HT-29 (cell line): ENCODE measurements around the gene WNK2. TPM values are rescaled to one million over a fixed set of nuclear protein-coding genes. Genes with fewer than 3 reads are reported as not detected.

ENCODE experiments used
- DNase-seq: peaks from one replicate; pipeline ENCODE4 v3.0.0-alpha.2; 2015; ENCODE audit warnings: low spot score
- total RNA-seq: library from RNA; depleted of rRNA; stranded (reverse); fragments of >200 nt; shearing (Covaris generic); gene quantifications from 2 replicates; pipeline ENCODE4 v1.2.3, GENCODE V29; 2014

The WNK2 gene
- total RNA-seq, 1 experiment from 2014 or later: 28.6 TPM

DNA sequence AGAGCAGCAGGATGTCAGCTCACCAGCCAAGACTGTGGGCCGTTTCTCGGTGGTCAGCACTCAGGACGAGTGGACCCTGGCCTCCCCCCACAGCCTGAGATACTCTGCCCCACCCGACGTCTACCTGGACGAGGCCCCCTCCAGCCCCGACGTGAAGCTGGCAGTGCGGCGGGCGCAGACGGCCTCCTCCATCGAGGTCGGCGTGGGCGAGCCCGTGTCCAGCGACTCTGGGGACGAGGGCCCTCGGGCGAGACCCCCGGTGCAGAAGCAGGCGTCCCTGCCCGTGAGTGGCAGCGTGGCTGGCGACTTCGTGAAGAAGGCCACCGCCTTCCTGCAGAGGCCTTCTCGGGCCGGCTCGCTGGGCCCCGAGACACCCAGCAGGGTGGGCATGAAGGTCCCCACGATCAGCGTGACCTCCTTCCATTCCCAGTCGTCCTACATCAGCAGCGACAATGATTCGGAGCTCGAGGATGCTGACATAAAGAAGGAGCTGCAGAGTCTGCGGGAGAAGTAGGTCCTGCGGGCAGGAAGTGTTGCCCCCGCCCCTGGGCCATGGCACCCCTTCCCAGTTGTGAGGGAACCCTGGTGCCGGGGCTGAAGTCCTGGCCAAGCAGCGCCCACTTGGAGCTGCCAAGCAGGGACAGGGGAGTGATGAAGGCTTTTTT, 108.9 kb downstream of the WNK2 start:
- DNase-seq: no peak

DNA sequence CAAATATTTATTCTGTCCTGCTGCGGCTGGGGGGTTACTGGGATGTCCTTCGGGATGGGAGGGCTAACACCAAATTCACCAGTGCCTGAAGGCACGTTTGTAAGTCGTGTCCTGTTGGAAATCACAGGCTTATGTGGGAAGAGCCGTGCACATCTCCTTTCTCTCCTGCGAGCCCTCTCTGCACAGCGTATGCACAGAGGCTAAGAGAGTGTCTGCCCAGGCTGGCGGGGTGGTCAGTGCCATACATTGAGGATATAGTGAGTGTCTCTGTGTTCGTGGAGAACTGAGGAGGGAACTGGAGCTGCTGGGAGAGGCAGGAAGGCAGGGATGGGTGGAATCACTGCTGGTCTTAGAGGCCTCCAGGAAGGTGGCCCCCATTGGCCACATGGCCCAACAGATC, 110.1 kb downstream of the WNK2 start:
- DNase-seq: no peak

DNA sequence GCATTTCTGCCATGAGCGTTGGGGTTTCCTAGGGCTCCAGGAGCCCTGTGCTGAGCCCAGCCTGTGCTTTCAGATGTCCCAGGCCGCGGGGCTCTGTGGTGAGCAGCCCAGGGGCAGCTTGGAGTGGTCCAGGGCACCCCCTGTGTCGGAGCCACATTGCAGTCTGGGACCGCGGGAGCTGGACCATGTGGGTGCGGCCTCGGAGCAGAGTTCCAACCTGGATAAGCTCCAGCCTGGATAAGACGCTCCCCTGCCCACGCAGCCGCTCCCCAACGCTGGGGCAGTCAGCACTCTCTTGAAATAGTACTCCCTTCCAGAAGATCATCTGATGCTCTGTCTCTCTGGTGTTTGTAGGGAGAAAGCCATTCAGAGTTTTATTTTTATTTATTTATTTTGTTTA, 111.1 kb downstream of the WNK2 start:
- DNase-seq: peak; percentile 21

DNA sequence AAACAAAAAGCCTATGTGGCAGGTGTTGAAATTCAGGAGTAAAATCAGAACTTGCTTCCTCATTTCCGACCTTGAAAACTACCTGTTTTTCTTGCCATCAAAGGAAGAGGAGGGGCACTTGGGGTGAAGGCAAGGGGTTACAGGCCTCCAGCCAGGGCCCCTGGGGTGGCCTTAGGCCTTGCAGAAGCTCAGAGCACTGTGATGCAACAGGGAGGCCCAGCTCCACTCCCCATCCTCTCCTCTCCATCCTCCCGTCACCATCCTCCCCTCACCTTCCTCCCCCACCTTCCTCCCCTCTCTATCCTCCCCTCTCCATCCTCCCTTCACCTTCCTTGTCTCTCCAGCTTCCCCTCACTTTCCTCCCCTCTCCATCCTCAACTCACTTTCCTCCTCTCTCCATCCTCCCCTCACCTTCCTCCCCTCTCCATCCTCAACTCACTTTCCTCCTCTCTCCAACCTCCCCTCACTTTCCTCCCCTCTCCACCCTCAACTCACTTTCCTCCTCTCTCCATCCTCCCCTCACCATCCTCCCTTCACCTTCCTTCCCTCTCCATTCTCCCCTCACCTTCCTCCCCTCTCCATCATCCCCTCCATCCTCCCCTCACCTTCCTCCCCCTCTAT, 111.6 kb downstream of the WNK2 start:
- no peak for DNase-seq

DNA sequence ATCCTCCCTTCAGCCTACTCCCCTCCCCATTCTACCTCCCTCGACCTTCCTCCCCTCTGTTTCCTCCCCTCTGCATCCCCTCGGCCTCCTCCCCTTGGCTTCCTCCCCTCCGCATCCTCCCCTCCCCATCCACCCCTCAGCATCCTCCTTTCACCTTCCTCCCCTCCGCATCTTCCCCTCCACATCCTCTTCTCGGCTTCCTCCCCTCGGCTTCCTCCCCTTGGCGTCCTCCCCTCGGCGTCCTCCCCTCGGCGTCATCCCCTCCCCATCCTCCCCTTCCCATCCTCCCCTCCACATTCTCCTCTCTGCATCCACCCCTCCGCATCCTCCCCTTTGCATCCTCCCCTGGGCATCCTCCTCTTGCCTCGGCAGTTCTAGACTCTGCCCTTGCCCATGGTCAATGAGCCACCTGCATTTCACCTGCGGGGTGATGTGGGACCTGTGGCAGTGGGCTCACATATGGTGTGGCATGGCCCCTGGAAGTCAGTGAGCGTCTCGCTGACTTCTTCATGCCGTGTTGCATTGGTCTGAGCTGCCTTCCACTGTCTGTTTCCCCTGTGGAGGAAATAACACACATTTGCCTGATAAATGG, 113.0 kb downstream of the WNK2 start:
- DNase-seq: no peak

DNA sequence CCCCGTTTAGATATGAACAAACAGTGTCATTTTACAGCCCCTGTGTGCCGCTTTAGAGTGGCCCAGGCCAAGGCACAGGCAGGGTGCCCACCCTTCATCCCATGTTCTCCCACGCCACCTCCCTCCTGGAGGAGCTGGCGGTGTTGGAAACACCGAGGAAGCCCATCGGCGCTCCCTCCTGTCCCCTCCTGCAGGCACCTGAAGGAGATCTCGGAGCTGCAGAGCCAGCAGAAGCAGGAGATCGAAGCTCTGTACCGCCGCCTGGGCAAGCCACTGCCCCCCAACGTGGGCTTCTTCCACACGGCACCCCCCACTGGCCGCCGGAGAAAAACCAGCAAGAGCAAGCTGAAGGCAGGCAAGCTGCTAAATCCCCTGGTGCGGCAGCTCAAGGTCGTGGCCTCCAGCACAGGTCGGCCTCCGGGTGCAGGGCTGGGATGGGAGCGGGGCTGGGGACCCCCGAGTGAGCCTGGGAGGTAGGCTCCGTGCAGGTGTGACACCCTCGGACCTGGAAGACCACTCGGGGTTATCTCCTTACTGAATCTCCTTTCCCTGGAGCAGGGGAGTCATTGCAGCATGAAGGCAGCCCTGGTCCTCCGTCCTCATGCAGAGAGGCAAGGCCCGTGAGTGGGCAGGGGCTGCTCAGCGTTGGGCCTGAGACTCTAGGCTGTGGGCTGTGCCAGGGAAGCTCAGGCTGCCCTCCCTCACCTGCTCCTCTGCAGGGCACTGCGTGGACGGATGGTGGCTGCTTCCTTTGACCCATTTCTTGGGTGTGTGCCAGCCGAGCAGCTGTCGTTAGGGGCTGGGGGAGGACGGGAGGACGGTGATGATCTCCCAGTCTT, 113.9 kb downstream of the WNK2 start:
- no peak for DNase-seq

DNA sequence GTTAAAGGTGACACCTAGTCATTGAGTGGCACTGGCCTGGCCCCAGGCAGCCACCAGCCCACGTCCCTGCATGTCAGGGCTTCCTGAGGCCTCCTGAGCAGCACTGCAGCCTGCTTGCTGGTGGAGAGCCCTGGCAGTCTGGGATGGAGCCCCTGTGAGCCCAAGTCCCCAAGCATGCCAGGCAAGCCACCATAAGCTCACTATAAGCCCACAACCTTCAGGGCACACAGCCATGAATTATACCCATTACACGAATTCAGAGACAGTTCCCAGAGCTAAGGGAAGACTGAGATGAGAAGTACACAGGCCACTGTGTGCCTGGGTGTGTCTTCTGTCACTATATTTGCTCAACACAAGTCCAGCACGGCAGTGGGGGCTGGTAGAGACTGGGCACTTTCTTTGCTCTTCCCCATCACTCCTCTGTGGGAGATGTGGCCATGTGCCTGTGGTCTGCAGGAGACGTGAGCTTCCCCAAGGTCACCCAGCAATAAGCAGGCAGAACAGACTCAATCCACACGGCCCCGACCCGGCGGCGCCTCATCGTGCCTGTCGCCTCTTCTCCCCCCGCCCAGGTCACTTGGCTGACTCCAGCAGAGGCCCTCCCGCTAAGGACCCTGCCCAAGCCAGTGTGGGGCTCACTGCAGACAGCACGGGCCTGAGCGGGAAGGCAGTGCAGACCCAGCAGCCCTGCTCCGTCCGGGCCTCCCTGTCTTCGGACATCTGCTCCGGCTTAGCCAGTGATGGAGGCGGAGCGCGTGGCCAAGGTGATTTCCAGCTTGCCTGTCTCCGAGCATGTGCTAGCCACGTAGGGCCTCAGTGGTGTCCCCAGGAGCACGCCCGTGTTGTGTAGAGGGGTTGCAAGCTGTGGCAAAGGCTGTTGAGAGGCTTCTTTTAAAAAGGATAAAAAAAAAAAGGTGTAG, 114.8 kb downstream of the WNK2 start:
- DNase-seq: no peak

DNA sequence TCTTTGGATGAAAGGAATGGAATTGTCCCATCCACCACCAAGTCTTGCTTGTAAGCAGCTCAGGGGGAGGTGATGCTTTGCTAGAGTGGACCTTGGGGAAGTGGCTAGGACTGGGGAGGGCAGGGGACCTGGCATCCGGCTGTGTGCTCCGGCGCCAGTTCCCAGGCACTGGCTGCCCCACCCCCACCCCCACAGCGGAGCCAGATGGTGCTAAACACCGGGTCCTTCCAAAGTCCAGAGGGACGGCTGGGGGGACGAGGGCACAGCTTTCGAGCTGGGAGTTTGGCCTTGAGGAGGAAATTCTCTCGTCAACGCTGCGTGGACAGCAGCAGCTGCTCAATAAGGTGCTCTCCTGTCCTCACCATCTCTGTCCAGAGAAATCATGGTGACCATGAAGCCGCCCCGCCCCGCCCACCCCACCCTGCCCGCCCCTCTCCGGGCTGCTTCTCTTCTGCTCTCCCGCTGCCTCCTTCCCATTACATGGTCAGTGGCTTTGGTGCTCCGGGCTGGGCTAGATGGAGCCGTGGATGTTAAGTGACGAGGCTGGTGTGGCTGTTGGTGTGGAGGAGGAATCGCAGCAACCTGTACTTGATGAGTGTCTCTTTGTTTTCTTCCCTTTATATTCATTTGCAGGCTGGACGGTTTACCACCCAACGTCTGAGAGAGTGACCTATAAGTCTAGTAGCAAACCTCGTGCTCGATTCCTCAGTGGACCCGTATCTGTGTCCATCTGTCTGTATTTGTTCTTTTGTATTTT, 115.7 kb downstream of the WNK2 start:
- DNase-seq: no peak

DNA sequence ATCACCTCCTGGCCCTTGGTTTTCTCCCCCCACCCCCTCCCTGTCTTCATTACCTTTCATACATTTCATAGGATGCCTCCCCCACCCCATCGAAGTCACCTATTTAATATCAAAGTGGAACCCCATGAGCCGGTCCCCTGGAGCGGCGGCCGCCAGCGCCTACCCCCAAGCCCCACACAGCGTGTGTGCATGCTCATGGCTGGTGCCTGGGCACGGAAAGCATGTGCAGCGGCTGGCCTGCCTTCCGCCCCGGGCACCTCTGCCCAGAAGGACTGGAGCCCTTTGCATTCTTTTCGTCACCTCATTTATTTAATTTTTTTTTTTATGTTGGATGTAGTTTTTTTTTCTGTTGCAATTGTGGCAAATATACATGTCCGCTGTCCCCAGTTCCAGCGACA, 116.2 kb downstream of the WNK2 start:
- DNase-seq: no peak

DNA sequence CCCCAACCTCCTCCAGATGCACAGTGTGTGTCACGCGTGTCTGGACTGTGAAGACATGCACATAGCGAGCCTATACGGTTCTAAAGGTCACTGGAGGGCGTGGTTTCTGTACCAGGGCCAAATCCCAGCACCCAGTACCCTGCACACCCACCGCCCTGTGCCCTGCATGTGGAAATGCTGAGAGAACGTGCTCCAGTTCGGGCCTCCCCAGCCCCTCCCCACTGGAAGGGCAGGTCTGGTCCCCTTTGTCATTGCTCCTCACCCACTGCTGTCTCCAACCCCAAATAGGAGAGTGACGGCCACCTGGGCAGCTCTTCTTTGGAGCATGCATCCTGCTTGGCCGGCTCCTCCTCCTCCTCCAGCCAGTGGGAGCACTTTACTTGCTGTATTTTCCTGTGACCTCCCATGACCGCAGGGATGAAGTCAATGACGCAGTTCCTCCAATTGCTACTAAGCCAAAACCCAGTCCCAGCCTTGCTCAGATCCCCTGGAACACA, 116.7 kb downstream of the WNK2 start:
- DNase-seq: no peak

DNA sequence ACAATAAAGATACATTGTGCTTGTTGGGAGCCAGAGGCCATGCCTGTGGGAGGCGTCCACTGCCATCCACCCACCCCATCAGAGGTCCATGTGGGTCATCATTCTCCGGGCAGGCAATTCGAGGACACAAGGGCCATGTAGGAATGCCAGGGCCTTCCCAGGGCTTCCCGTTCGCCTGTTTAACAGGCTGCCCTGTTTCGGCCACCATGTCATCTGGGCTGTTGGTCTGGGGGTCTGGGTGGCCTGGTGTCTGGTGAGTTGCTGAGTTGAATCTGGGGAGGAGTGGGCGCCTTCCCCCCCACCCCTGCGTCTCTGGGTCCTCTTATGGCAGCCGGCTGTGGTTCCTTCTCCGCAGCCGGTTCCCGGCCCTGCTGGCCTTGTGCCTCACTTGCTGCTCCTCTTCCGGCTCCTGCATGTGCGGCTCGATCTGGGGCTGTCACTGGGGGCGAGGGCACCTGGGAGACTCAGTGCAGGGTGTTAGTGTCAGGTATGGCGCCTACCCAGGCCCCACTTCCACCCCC, 117.4 kb downstream of the WNK2 start:
- DNase-seq: no peak

DNA sequence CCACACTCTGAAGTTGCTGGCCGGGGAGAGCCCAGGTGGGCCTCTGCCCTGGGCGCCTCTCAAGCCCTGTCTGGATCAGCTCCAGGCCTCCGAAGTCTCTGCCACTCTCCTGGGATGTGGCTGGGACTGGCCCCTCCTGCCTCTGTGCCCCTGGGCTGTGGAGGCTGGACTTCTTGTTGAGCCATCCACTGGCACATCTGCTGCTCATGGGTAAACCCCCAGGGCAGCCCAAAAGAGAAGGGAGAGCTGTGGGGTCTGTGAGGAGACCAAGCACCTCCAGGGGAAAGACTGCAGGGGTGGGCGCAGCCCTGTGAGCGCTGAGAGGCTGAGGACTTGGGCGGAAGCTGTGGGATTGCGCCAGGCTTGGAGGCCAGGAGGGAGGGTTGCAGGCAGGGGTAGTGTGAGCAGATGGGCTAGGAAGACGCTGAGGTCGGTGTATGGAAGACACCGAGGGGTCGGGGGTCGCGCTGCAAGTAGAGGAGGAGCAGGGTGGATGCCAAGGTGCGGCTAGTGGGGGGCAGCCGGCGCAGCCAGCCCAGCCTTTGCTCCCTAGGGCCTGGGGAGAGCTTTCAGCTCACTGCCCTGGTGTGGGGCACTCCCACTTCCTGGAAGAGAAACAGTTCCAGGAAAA, 118.1 kb downstream of the WNK2 start:
- no peak for DNase-seq

DNA sequence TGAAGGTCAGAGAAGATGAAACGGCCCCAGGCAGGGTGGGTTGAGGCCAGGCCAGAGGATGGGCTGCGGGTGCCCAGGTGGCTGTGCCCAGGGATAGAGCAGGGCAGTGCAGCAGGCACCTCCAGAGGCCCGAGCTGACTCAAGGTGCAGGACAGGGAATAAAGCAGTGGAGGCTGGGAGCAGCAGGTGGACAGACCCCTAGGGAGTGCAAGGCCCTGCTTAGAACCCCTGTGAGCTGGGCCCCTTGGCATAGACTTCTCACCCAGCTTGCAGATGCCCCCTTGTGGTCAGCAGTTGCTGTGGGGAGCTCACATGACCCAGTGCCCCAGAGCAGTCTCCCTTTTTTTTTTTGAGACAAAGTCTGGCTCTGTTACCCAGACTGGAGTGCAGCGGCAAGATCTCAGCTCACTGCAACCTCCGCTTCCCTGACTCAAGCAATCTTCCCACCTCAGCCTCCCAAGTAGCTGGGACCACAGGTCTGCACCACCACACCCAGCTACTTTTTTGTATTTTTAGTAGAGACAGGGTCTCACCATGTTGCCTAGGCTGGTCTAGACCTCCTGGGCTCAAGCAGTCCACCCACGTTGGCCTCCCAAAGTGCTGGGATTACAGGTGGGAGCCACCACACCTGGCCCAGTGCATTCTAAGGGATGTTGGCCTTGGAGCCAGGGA, 118.8 kb downstream of the WNK2 start:
- peak; percentile 74 for DNase-seq

DNA sequence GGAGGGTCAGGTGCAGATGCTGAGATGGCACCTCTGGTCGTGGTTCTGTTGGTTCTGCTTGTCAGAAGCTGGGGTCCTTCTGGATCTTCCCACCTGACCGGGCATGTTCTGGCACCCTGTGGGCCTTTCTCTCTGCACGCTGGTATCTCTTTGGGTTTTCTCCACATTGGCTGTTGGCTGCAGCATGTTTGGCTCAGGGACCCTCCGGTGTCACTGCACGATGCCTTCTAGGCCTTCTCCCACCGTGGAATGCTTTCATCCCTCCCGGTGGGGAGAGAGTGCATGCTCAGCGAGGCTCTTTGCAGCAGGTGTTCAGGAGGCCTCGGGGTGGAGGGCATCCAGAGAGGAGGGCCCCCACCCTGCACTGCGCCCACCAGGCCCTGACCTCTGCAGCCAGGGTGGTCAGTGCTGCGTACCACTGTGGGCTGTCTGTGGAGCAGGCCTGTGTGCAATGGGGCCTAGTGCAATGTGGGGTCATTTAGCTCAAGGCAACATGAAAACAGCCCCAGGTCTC, 119.4 kb downstream of the WNK2 start:
- no peak for DNase-seq

DNA sequence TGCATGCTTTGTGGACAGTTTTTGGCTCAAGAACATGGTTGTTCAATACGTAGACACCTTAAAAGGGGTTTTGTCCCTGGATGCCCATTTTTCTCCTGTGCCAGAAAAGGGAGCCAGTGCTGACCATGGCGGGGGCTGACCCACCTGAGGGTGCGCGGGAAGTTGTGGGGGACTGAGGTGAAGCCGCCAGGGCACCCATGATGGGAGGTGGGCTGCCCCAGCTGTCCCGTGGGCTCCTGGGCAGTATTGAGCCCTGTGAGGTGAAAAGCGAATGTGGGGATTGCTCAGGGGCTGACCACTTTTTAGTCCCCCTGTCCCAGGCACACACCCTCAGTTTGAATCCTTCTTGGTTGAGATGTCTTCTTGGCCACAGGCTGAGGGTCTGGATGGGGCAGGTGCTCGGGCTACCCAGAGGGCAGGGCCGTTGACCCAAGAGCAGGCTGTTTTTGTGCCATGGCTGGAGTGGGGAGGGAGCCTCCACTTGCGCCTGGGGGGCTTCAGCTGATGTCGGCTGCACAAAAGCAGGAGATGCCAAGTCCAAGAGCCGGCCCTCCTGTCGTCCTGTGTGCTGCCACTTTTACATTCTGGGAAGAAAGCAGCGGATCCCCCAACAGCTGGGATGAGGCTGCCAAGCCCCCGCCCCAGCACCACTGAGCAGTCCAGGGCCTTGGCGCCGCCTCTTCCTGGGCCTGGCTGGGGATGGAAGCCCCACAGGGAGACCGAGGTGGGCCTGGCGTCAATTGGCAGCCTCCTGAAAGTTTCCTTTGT, 120.1 kb downstream of the WNK2 start:
- DNase-seq: no peak

DNA sequence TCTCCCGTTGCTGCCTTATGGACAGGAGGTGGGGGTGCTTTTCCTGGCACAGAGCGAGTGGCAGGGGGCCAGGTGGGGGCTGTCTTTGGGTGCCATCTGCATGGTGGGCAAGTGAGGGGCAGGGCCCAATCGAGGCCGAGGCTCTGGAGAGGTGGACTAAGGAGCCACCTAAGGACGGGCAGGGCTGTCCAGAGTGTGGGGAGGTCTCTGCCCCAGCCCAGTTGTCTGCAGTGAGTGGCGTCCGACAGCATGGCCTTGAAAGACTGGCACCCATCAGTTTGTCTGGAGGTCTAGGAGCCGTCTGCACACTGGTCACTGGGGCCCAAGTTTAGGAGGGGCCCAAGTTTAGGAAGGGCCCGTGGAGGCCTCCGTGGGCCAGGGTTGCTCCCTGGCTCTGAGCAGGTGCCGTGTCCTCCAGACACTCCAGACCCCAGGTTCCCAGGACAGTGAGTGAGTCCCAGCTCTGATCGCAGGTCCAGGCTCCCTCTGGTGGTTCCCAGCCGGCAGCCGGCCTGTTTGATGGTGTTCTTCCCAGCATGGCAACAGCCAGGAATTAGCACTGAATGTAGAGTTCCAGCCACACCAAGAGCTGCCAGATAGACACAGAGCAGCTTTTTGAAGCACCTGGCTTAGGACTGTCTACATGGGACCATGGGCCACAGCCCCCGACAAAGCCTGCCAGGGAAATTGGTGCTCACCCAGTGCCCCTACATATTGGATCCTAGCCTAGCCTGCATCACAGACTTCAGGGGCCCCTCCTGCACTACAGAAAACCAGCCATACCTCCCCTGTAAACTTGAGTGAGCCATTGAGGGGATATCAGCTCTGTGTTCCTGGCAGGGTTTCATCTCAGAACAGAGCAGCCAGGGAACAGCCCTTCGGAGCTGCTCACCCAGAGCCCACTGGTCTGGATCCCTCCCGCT, 120.9 kb downstream of the WNK2 start:
- DNase-seq: peak; percentile 82

DNA sequence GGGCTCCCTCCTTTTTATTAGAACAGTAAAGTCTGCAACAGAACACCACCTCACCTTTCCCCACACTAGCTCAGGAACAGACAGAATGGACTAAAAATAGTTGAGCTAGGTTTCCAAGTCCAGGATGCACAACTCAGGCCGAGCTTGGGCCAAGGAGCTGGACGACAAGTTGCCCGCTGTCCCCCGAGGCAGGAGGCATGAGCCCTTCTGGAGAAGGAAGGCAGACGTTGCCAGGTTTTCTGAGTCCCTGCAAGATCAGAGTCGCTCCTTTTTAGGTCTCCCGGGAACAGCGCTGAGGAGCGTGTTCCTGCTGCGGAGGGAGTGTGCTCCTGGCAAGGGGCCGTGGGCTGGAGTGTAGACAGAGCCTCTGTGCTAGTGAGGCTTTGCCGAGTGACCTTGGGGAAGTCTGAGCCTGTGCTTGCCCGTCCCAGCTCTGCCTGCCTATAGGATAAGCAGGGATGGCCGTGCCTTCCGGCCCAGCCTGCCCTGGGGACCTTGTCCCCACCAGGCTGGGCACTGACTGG, 121.6 kb downstream of the WNK2 start:
- no peak for DNase-seq
